HG03342 (cell line): ENCODE measurements around the gene TPCN2.

Experiments used
- ATAC-seq: cut with Tn5 transposase; IDR thresholded peaks from one replicate; pipeline ENCODE4 v1.9.1; 2021; ENCODE audit warnings: mild to moderate bottlenecking, moderate library complexity; ENCODE audit not compliant: unreplicated experiment

TPCN2 gene

DNA sequence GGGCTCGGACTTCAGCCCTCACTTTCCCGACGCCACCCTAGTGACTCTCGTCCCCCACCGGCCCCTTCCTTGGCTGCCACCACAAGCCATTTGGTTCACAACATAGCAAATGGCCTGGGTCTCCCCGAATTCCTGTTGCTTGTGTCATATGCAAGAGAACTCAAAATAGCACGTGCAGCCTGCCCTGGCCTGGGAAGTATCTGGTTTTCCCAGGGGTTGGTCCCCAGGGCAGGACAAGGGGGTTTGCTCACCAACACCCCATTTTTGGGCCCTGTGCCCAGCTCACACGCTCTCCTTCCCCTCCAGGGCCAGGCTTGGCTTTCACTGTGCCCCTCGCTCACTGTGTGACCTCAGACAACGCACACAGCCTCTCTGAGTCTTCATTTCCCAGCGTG lies 12.8 kb upstream of the TPCN2 start:
- ATAC-seq: no peak

DNA sequence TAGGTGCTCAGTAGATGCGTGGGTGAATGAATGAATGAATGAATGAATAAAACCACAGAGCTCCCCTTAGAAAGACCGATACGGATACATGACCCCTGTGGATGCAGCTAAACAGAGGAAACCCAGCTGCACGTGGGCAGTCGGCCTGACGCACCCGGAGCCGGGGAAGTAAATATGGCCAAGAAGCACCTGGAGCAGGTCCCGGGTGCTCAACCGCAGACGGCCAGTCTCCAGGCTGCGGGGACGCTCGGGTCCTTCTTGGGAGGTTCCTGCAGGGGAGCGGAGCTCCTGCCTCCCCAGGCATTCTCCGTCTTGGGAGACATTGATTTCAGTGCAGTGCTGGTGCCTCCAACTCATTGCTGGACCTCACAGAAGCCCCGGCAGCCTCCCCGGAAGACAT lies 11.7 kb upstream of the TPCN2 start:
- ATAC-seq: no peak

DNA sequence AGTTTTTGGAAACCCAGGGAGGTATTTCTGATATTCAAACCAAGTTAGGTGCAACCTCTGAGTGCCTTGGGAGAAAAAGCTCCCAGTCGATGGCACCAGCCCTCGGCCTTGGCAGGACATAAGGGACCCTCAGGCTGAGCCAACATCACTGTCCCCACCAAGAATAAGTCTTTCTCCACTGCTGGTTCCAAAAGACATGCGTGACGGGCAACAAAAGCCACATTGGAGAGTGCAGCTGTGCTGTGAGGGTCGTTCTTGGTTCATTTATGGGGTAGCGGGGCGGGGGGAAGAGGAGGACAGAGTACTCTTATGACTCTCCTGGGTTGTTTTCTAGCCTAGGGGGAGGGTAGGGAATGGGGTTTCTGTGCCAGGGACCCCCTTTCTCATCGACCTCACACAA lies 11.2 kb upstream of the TPCN2 start:
- no peak for ATAC-seq

DNA sequence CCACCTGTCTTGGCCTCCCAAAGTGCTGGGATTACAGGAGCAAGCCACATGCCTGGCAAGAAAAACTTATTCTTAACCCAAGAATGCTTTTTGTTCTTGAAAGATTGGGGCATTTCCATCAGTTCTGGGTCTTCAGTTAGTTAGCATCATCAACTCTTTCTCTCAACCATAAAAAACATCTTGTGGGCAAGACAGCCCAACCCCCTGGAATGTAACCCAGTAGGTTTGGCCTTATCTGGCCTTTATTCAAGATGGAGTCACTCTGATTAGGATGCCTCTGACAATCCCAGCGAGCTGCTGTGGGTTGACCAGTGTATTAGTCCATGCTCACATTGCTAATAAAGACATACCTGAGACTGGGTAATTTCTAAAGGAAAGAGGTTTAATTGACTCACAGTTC lies 9.2 kb upstream of the TPCN2 start:
- no peak for ATAC-seq

DNA sequence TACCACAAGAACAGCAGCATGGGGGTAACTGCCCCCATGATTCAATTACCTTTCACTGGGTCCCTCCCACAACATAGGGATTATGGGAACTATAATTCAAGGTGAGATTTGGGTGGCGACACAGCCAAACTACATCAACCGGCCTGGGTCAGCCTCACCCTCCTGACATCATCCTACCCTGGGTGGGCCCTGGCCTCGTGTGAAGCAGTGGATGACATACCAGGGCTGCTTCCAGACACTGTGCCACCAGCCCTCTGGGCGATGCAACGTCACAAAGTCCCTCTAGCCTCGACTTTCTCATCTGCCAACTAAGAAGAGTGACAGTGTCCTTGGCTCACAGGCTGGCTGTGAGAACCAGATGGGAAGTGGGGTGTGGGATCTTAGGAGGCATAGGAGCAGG lies 8.7 kb upstream of the TPCN2 start:
- ATAC-seq: no peak

DNA sequence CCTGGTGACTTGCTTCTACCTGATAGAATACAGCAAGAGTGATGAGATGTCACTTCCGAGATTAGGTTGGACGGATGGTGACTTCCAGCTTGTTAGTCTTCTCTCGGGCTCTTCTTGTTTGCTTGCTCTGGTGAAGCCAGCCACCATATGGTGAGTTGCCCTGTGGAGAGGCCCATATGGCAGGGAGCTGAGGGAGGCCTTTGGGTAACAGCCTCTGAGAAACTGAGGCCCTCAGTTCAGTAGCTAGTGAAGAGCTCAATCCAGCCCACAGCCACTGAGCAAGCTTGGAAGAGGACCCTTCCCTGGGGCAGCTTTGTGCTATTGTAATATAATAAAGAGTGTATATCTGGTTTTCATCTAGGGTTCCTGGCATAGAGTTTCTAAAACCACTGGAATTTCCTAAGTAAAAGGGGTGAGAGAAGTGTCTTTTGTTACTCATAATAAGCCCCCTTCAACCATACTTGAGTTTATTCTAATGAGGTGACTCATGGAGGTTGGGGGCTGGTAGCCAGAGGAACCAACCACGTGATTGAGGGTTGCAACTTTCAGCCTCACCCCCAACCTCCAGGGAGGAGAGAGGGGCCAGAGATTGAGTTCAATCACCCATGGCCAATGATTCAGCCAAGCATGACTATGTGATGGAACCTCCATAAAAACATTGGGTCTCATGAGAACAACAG lies 8.0 kb upstream of the TPCN2 start:
- ATAC-seq: no peak

DNA sequence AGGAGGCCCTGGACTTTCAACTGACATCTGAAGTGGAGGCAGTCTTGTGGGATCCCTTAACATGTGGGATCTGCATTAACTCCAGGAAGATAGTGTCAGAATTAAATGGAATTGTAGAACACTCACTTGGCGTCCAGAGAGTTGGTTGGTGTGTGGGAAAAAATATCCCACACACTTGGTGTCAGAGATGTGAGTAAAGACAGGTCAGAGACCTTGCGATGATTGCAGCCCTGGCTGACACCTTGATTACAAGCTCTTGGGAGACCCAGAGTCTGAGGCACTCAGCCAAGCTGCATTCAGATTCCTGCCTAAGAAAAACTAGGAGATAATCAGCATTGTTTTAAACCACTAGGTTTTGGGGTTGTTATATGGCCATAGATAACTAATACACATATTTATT lies 7.2 kb upstream of the TPCN2 start:
- ATAC-seq: no peak

DNA sequence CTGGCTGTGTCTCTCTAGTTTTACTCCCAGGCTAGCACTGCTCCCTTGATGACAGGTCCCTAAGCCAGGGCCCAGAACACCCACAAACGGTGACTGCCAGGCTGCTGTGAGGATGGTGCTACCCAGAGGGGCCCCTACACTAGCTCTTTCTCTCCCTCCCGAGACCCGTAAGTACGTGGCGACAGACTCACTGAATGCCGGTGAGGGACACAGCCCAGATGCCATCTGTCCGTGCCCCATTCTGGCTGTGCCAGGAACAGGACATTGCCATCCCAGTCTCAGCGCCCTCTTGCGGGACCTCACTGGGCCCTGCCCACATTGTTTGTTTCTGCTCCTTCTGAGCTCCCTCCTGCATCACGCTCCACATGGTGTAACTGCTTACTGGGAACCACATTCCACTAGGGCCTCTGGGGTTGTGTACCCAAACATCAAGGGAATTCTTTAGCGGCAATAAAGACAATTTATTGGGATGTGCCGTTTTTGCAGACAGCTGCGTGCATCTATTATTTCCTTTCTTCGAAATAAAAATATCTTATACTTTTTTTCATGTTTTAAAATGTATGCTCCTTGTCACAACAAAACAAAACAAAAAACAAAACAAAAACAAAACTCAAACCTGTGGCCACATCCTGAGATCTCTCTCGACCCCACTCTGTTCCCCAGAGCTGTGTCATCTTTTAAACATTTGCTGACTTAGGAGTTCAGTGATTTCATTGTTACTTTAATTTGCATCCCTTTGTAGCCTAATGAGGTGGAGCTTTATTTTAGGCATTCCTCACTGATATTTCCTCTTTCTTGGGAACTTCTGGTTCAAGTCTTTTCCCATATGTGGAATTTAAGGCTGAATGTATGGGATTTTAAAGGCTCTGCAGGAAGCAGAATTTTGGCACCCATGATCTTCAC lies 4.4 kb upstream of the TPCN2 start:
- ATAC-seq: no peak

DNA sequence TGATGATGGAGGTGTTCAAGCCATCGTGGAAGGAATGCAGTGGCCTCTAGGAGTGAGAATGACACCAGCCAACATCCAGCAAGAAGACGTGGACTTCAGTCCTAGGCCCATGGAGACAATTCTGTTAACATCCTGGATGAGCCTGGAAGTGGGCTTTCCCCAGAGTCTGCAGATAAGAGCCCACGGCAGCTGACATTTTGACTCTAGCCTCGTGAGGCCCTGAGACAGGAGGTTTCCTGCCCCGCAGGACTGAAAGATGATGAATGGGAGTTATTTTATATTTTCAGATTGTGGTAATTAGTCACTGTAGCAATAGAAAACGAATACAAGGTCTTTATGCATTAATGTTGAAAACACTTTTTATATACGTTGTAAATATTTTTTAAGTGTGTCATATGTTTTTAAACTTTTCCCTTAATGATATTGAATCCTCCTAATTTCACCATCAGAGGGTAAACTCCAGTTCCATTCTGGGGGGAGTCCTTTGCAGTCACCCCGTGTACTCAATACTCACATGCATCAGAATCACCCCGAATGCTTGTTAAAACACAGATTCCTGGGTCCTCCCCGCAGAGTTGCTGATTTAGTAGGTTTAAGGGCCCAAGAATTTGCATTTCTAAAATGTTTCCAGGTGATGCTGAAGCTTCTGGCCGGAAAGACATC lies 570 bp upstream of the TPCN2 start:
- no peak for ATAC-seq

DNA sequence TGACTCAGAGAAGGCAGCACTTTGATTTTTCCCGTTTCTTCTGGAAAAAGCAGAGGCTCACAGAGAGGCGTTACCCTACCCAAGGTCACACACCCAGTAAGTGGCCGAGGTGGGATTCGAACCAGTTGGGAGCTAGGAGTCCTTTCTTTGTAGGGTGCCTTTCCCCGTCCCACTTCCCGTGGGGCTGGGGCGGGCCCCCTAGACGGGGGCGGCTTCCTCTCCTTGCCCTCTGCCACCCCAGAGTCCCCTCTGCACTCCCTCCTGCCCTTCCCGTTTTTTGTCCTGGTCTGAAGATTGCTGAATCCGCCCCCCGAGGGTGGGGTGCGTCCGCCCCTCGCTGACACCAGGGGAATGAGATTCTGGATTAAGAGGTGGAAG lies 747 bp downstream of the TPCN2 start:
- no peak for ATAC-seq

DNA sequence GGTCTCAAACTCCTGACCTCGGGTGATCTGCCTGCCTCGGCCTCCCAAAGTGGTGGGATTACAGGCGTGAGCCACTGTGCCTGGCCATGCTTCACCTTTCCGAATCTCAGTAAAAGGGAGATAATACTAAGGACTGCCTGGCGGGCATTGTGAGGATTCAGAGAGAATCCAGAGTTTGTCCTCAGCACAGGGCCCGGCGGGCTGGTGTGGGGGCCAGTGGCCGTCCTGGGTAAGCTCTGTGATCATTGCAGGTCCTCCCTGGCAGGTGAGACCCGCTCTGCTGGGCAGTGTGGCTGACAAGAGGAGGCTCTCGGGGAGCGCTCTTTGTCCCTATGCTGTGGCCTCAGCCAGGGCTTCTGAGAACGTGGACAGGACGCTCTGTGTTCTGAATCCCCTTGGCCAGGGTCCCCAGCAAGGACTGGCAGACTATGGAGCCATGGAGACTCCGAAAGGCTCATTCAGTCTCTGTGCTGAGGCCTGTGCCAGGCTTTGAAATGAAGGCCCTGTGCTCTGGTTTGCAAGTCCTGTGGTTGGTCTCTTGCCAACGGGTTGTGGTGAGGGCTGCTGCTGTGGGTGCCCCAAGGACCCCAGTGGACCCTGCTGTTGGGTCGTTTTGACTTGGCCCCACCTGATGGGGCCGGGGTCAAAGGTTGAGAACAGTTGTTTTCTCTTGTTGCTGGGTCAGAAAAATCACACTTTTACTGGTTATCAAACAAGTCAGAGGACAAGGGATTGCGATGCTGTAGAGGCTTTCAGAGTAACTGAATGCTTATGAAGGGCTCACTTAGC lies 2.1 kb downstream of the TPCN2 start:
- ATAC-seq: no peak

DNA sequence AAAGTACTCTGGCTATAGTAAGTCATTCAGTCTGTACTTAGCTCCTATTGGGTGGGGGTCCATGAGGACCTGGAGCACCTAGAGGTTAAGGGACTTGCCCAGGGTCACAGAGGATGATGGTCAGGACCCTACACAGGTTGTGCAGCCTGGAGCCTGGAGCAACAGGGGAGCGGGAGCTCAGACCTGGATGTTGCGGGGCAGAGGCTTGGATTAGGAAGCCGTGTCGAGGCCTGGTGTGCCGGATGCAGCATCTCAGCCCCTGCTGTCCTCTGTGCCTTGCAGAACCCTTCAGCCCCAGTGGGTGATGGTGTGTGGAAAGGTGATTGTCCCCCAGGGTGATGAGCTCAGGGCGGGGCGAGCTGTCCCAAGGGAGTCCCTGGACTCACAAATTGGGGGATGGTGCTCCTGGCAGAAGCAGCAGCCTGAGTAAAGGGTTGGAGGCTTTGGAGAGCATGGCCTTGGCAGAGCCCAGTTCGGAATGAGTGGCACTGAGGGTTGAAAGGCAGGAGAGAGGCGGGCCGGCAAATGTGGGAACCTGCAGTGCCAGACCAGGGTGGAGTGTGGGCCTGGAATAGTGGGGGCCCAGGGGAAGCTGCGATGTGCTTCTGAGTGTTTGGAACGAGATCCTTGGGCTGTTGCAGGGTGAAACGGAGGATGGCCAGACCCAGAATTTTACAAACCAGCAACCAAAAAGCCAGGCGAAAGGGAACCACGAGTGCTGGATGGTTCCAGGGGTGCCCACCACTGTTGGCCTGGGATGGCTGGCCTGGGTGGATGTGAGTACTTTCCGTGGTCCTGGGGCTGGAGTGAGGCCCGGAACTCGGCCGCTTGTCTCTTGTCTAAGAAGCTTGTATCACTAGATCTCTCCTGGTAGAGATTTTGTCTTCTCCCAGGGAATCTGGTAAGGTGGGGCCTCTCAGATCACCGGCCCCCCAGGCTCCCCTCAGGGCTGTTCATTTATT lies 2.9 kb downstream of the TPCN2 start:
- ATAC-seq: no peak

DNA sequence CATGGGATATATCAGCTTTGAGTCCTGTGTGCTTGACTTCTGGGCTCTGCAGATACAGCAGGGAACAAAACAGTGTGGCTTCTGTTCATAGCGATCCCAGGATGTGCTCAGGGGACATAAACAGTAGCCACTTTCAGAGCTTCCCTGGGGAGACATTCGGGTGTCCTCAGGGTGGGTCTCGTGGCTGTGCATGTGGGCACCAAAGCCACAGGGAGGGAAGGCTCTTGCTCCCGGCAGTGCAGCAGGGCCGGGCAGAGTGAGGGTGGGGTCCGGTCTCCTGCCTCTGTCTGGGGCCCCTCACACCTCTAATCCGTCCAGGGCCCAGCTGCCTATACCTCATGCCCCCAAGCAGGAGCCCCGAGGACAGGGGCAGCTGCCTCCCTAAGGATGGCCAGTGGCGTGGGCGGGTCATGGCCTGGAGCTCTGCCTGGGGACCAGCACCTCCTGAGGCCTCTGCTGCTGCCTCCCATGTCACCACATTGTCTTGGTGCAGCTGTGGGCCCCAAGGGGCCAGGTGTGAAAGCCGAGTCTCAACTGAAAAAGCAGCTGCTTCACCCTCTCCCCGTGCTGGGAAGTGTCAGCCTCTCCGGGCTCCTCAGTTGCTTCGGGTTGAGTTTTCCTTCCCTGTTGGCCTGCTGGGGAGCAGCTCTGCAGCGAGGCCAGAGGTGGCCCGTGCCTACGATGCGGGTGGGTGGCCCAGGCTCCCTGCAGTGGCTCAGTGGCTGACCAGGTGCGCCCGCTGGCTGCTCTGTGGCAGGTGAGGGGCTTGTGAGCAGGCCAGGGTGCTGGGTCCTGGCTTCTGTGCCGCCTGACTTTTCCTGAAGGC lies 3.8 kb downstream of the TPCN2 start:
- ATAC-seq: no peak

DNA sequence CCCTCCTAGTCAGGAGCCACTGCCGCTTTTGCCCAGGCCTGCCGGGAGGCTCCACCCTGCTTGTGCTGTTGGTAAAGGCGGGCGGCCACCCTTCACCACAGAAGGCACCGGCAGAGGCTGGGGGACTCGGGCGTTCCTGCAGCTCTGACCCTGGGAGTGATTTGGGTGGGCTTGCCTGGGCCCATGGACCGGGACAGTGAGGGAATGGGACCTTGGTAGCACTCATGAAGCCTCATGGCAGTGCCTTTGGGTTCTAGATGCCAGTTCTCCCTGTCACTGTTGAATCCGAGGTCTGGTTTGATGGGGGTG lies 4.4 kb downstream of the TPCN2 start:
- no peak for ATAC-seq

DNA sequence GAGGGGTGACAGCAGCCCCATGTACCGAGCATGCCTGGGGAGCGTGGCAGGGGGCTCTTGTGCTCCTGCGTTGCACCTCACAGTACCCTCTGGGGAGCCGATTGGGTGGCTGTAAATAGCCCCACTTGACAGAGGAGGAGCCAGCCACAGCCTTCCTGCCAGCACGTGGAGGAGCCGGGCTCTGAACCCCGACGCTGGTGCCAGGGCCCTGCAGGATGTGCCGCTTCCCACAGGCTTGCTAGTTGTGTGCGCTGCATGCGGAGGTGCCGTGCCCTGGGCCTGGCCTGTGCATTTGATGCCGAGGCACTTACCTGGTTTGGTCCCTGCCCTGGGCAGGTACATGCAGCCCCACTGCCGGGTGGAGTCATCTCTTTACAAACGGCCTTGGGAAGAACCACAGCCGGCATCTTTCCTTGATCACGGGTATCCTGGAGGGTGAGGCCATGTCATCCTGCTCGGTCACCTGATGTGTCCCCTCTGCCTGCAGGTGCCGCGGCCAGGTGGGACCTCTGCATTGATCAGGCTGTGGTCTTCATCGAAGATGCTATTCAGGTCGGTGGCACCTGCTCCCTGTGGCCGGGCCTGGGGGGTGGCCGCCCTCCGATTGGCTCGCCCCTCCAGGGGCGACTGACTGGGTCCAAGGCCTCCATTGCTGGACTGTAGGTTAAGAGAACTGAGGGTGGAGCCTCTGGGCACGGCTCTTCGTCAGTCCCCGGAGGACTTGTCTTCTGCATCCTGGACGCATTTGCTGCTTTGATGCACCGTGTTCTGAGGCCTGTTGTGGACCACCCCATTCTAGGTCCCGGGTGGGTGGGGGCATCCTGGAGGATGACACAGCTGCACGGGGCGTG lies 5.0 kb downstream of the TPCN2 start:
- ATAC-seq: no peak

DNA sequence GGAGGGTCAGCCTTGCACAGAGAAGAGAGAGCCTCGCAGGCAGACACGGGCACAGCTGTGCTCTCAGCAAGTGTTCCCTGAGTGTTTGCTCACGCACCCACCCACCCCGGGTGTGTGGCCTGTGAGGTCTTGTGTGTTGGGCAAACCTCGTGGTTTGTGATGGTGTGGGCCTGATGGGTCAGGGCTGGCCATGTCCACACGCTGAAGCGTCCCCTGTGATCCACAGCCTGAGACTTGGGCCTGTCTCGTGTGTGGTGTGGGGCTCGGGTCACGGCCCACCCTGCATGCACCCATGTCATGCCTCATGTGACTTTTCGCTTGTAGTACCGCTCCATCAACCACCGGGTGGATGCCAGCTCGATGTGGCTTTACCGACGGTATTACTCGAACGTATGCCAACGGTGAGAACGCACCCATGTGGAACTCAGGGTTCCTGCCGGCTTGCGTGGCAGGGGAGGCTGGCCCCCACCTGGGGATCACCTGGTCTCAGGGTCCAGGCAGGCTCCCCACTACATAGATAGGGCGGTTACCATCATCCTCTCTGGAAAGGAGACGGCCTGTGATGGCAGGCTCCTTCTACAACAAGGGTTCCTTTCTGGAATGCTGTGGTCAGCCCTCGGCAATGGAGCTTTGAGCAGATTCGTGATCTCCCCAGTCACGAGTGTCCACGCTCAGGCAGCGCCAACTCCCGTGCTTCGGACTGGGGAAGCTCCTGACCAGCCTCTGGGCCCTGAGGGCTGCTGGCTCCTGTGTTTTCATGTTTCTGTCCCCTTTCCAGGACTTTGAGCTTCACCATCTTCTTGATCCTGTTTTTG lies 5.9 kb downstream of the TPCN2 start:
- no peak for ATAC-seq

DNA sequence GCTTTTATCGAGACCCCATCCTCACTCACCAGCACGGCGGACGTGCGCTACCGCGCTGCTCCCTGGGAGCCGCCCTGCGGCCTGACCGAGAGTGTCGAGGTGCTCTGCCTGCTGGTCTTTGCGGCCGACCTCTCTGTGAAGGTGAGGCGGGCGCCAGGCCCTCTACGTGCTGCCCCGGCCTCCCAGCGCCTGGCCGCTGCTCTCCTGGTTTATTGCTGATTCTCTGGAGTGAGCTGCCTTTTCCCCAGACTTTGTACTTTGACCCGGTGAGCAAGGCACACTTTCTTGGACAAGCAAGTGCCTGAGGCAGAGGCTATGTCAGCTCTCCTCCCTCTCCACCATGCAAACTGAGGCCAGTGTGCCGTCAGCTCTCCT lies 6.5 kb downstream of the TPCN2 start:
- ATAC-seq: no peak
